ENCODE data around the gene KCNMA1.

Gene KCNMA1

DNA sequence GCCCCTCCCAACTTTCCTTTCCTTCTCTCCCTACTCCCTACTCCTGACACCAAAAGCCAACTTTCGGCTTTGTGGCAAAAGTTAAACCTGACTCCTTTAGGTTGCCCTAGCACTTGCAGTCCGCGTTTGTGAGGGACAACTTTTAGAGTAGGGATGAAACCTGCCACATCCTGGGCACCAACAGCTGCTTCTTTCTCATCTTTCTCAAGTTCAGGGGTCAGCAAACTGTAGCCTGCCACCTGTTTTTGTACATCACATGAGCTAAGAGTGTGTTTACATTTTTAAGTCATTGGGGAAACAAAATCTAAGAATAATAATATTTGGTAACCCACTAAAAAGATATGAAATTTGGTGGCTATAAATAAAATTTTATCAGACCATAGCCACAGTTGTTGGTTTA is 660.6 kb downstream of the KCNMA1 start:
- H3K18ac ChIP-seq (ENCODE audit: low read depth in 1 of 2, low read length in 2 of 2): no peak overlapping the region
- no peaks in the 10 kb centered on the region for H3K79me1 ChIP-seq (replicated peaks; ENCODE audit: low read length, poor library complexity, severe bottlenecking)
- H3K27ac ChIP-seq (ENCODE audit: low read length, poor library complexity, severe bottlenecking): no peak overlapping the region
- no peak overlapping the region for H3K23ac ChIP-seq (ENCODE audit: low read length in 2 of 2)
- no peaks in the 10 kb centered on the region for H3K4me1 ChIP-seq (ENCODE audit: control insufficient read depth, insufficient read depth, low read depth, low read length)
- no peak overlapping the region for H3K4me3 ChIP-seq (ENCODE audit: insufficient read depth in 1 of 2, low read depth in 1 of 2, low read length in 2 of 2)
- H4K91ac ChIP-seq (ENCODE audit: low read length): no peak overlapping the region
- H3K14ac ChIP-seq (ENCODE audit: low read length in 2 of 2): no peak overlapping the region
- no peaks in the 10 kb centered on the region for H3K27me3 ChIP-seq (ENCODE audit: control insufficient read depth in 1 of 2, insufficient read depth in 1 of 2, low read length in 2 of 2)
- H2AK5ac ChIP-seq (ENCODE audit: low read length, severe bottlenecking): no peak overlapping the region
- H3K9me3 ChIP-seq (ENCODE audit: control insufficient read depth, low read length): no peaks in the 10 kb centered on the region
- H3K4ac ChIP-seq (ENCODE audit: low read depth in 1 of 2, low read length in 2 of 2): no peak overlapping the region
- H2AFZ ChIP-seq (ENCODE audit: low read depth, low read length): no peak overlapping the region
- WGBS: 96% methylated on average over 3 of the region's 3 CpGs
- no peak for DNase-seq
- H2BK12ac ChIP-seq (ENCODE audit: low read length in 2 of 2): no peak overlapping the region
- no peak overlapping the region for H3K9ac ChIP-seq (ENCODE audit: low read length)
- H2BK120ac ChIP-seq (ENCODE audit: low read depth, low read length): no peak overlapping the region
- no peak overlapping the region for H4K8ac ChIP-seq (ENCODE audit: low read length)
- H2BK15ac ChIP-seq (ENCODE audit: low read depth, poor library complexity, severe bottlenecking): no peak overlapping the region
- H3K4me2 ChIP-seq (ENCODE audit: low read length, poor library complexity, severe bottlenecking): no peak overlapping the region
- no peak overlapping the region for H2BK5ac ChIP-seq (ENCODE audit: low read depth, low read length, poor library complexity, severe bottlenecking)
- H3K36me3 ChIP-seq (ENCODE audit: control insufficient read depth in 1 of 2, insufficient read depth in 2 of 2, low read depth in 1 of 2, low read length in 2 of 2): no peaks in the 10 kb centered on the region

DNA sequence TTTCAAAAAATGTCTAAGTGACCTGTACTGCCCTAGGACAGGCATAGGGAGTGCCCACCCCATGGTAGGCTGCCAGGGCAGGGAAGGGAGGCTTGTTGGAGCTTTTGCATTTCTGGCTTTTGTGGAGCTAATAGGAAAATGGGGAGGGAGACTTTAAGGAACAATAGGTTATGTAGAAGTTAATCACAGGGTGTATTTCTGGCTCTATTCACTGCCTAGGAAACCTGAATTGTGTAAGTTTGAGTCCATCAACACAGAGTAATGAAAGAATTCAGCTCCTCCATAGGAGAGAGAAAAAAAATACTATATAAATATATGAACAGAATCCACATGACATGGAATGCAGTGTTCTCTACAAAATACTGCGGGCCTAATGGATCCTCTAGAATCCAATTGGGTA is 661.5 kb downstream of the KCNMA1 start:
- H3K9ac ChIP-seq (ENCODE audit: low read length): no peak overlapping the region
- no peak overlapping the region for H3K4me2 ChIP-seq (ENCODE audit: low read length, poor library complexity, severe bottlenecking)
- no peak overlapping the region for H3K27ac ChIP-seq (ENCODE audit: low read length, poor library complexity, severe bottlenecking)
- H2BK5ac ChIP-seq (ENCODE audit: low read depth, low read length, poor library complexity, severe bottlenecking): no peak overlapping the region
- no peak overlapping the region for H3K18ac ChIP-seq (ENCODE audit: low read depth in 1 of 2, low read length in 2 of 2)
- H4K8ac ChIP-seq (ENCODE audit: low read length): no peak overlapping the region
- no peak overlapping the region for H2AK5ac ChIP-seq (ENCODE audit: low read length, severe bottlenecking)
- no peaks in the 10 kb centered on the region for H3K36me3 ChIP-seq (ENCODE audit: control insufficient read depth in 1 of 2, insufficient read depth in 2 of 2, low read depth in 1 of 2, low read length in 2 of 2)
- no peak overlapping the region for H3K14ac ChIP-seq (ENCODE audit: low read length in 2 of 2)
- H3K4me1 ChIP-seq (ENCODE audit: control insufficient read depth, insufficient read depth, low read depth, low read length): no peaks in the 10 kb centered on the region
- no peak for DNase-seq
- H2AFZ ChIP-seq (ENCODE audit: low read depth, low read length): no peak overlapping the region
- no peak overlapping the region for H3K4ac ChIP-seq (ENCODE audit: low read depth in 1 of 2, low read length in 2 of 2)
- H4K91ac ChIP-seq (ENCODE audit: low read length): no peak overlapping the region
- no peak overlapping the region for H3K23ac ChIP-seq (ENCODE audit: low read length in 2 of 2)
- no peaks in the 10 kb centered on the region for H3K79me1 ChIP-seq (replicated peaks; ENCODE audit: low read length, poor library complexity, severe bottlenecking)
- no peaks in the 10 kb centered on the region for H3K27me3 ChIP-seq (ENCODE audit: control insufficient read depth in 1 of 2, insufficient read depth in 1 of 2, low read length in 2 of 2)
- no peaks in the 10 kb centered on the region for H3K9me3 ChIP-seq (ENCODE audit: control insufficient read depth, low read length)
- 98% methylated on average over 1 of the region's 1 CpG for WGBS
- no peak overlapping the region for H2BK120ac ChIP-seq (ENCODE audit: low read depth, low read length)
- no peak overlapping the region for H3K4me3 ChIP-seq (ENCODE audit: insufficient read depth in 1 of 2, low read depth in 1 of 2, low read length in 2 of 2)
- H2BK12ac ChIP-seq (ENCODE audit: low read length in 2 of 2): no peak overlapping the region
- no peak overlapping the region for H2BK15ac ChIP-seq (ENCODE audit: low read depth, poor library complexity, severe bottlenecking)

DNA sequence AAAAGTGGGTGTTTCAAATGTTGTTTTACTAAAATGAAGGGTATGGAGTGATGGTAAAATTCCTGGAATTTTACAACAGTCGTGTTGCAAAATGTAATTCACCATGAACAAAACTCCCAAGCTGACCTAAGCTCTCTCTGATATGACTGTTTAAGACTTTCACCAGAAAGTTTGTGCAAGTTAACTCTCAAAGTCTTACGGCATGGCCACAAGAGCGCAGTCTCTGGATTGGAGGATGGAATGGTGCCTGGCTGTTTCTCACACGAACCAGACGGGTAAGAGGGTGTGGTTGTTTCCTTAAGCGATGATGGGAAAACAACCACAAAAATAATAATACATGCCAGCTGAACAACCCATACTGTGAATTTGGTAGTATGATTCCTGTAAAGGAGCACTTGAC is 662.5 kb downstream of the KCNMA1 start:
- Histone ChIP-seq H2BK120ac (ENCODE audit: low read depth, low read length) (no peak overlapping the region), H3K4me1 (ENCODE audit: control insufficient read depth, insufficient read depth, low read depth, low read length) (no peaks in the 10 kb centered on the region), H3K9me3 (ENCODE audit: control insufficient read depth, low read length) (no peaks in the 10 kb centered on the region), H3K9ac (ENCODE audit: low read length) (no peak overlapping the region), H2AFZ (ENCODE audit: low read depth, low read length) (no peak overlapping the region), H4K91ac (ENCODE audit: low read length) (no peak overlapping the region), H3K14ac (ENCODE audit: low read length in 2 of 2) (no peak overlapping the region), H3K23ac (ENCODE audit: low read length in 2 of 2) (no peak overlapping the region), H2BK12ac (ENCODE audit: low read length in 2 of 2) (no peak overlapping the region), H3K4ac (ENCODE audit: low read depth in 1 of 2, low read length in 2 of 2) (no peak overlapping the region), H2BK15ac (ENCODE audit: low read depth, poor library complexity, severe bottlenecking) (no peak overlapping the region), H2AK5ac (ENCODE audit: low read length, severe bottlenecking) (no peak overlapping the region), H3K4me2 (ENCODE audit: low read length, poor library complexity, severe bottlenecking) (no peak overlapping the region), H3K18ac (ENCODE audit: low read depth in 1 of 2, low read length in 2 of 2) (no peak overlapping the region), H3K79me1 (replicated peaks; ENCODE audit: low read length, poor library complexity, severe bottlenecking) (no peaks in the 10 kb centered on the region), H3K36me3 (ENCODE audit: control insufficient read depth in 1 of 2, insufficient read depth in 2 of 2, low read depth in 1 of 2, low read length in 2 of 2) (no peaks in the 10 kb centered on the region), H3K27ac (ENCODE audit: low read length, poor library complexity, severe bottlenecking) (no peak overlapping the region), H3K4me3 (ENCODE audit: insufficient read depth in 1 of 2, low read depth in 1 of 2, low read length in 2 of 2) (no peak overlapping the region), H4K8ac (ENCODE audit: low read length) (no peak overlapping the region), H3K27me3 (ENCODE audit: control insufficient read depth in 1 of 2, insufficient read depth in 1 of 2, low read length in 2 of 2) (no peaks in the 10 kb centered on the region), H2BK5ac (ENCODE audit: low read depth, low read length, poor library complexity, severe bottlenecking) (no peak overlapping the region)
- DNase-seq: no peak
- 95% methylated on average over 3 of the region's 6 CpGs for WGBS

DNA sequence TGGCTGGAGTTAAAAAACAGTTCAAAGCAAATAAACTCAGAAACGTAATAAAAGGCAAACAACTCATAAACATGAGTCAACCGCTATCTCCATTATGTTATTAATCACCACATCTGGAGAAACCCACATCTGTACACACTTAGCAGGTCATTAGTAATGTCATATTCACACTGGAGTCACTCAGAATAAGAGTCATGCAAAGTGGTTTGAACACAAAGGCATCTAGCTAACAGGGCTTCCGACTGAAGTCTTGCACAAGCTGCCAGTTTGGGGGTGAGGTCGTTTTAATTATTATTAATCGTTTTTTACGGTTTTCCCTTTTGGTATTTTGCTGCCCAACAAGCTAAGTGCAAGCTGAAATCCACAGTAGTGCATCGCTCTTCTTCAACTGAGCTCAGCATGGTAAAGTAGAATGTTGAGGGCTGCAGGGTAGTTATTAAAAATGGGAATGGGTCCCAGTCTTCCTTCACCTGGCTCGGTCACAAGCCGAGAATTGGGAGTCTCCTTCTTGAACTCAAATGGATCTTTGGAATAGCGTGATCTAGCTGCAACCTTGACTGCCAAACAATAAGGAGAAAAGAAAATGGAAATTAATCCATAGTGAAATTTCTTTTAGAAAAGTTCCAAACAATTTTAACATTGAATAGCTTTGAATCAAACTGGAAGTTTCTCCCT is 663.5 kb downstream of the KCNMA1 start:
- Histone ChIP-seq H3K14ac (ENCODE audit: low read length in 2 of 2) (no peak overlapping the region), H3K23ac (ENCODE audit: low read length in 2 of 2) (no peak overlapping the region), H2BK120ac (ENCODE audit: low read depth, low read length) (no peak overlapping the region), H2BK12ac (ENCODE audit: low read length in 2 of 2) (no peak overlapping the region), H3K79me1 (replicated peaks; ENCODE audit: low read length, poor library complexity, severe bottlenecking) (no peaks in the 10 kb centered on the region), H3K27me3 (ENCODE audit: control insufficient read depth in 1 of 2, insufficient read depth in 1 of 2, low read length in 2 of 2) (no peaks in the 10 kb centered on the region), H3K9me3 (ENCODE audit: control insufficient read depth, low read length) (no peaks in the 10 kb centered on the region), H3K4me2 (ENCODE audit: low read length, poor library complexity, severe bottlenecking) (no peak overlapping the region), H2BK5ac (ENCODE audit: low read depth, low read length, poor library complexity, severe bottlenecking) (no peak overlapping the region), H3K4ac (ENCODE audit: low read depth in 1 of 2, low read length in 2 of 2) (no peak overlapping the region), H2AFZ (ENCODE audit: low read depth, low read length) (no peak overlapping the region), H3K4me1 (ENCODE audit: control insufficient read depth, insufficient read depth, low read depth, low read length) (no peaks in the 10 kb centered on the region), H4K8ac (ENCODE audit: low read length) (no peak overlapping the region), H3K9ac (ENCODE audit: low read length) (peak overlapping the region; percentile 65), H3K4me3 (ENCODE audit: insufficient read depth in 1 of 2, low read depth in 1 of 2, low read length in 2 of 2) (peak overlapping the region in 1 of 2 experiments; percentile 42), H3K18ac (ENCODE audit: low read depth in 1 of 2, low read length in 2 of 2) (no peak overlapping the region), H4K91ac (ENCODE audit: low read length) (no peak overlapping the region), H3K27ac (ENCODE audit: low read length, poor library complexity, severe bottlenecking) (no peak overlapping the region), H3K36me3 (ENCODE audit: control insufficient read depth in 1 of 2, insufficient read depth in 2 of 2, low read depth in 1 of 2, low read length in 2 of 2) (no peaks in the 10 kb centered on the region), H2BK15ac (ENCODE audit: low read depth, poor library complexity, severe bottlenecking) (no peak overlapping the region), H2AK5ac (ENCODE audit: low read length, severe bottlenecking) (no peak overlapping the region)
- WGBS: 71% methylated on average over 9 of the region's 10 CpGs
- DNase-seq: peak; percentile 38

All from mesenchymal stem cell (in vitro differentiated cells and primary cell).